ENCODE data around the gene GUCA2A.

DNA sequence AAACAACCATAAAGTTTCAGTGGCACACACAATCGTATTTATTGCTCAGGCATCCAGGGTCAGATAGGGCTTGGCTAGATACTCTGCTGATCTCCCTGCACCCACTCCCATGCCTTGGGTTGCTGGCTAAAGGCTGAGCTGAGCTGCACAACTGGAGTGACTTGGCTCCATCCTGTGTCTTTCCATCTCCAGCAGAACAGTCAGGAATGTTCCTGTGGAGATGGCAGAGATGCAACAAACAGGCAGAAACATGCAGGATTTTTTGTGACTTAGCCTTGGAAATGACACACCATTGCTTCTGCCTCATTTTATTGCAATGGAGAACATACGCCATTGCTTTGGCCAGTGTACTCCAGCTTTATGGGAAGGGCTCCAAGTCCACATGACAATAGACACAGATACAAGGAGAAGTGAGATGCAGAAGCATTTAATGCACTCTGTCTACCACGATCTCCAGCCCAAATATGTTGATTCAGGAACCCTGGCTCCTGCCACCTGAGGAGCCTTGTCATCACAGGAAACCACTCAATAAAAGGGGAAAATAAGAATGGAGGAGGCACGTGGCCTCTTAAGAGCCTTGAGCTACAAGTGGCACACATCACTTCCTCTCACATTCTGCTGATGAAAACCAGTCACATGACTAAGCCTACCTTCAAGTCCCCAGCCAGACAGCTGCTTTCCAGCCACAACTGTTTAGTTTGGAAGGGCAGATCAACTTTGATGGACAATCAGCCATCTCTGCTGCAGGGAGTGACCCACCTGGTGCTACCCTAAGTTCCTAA lies 21.5 kb downstream of the GUCA2A start:
- TF ChIP-seq CTCF (conservative IDR thresholded peaks at IDR 0.05) (no peak), ZFX (IDR thresholded peaks at IDR 0.05) (no peak)
